Measurements from ENCODE around the gene ICAM5.
"Not testable (repeated sequence)": the region's sequence is repeated elsewhere in the genome, so short reads cannot be mapped to it uniquely, and the experiment has no call there.

Gene ICAM5

GRCh38 chr19:10321417-10321797 is 31.7 kb downstream of the ICAM5 start:
- no peak for DNase-seq

- DNase-seq, result no peak
These were observed 32.4 kb downstream of the ICAM5 start for GRCh38 chr19:10321874-10322835.

GRCh38 chr19:10325732-10326131 is 36.0 kb downstream of the ICAM5 start:
- DNase-seq, result no peak

- no peak for DNase-seq
These were observed 38.0 kb downstream of the ICAM5 start for GRCh38 chr19:10327793-10328192.

- no peak for DNase-seq
These were observed 39.0 kb downstream of the ICAM5 start for GRCh38 chr19:10328558-10329429.

GRCh38 chr19:10329555-10329954 is 39.8 kb downstream of the ICAM5 start:
- no peak for DNase-seq

- DNase-seq, result no peak
These were observed 42.6 kb downstream of the ICAM5 start for GRCh38 chr19:10332158-10332964.

GRCh38 chr19:10332965-10333757 is 43.4 kb downstream of the ICAM5 start, which contains the start of gene RAVER1:
Gene RAVER1 (minus strand): TSS chr19:10333529. CDS start chr19:10333507, 22 bp downstream.
- peak; percentile 98 for DNase-seq

- no peak for DNase-seq
These were observed 44.2 kb downstream of the ICAM5 start for GRCh38 chr19:10333758-10334587.

GRCh38 chr19:10334588-10335351 is 45.0 kb downstream of the ICAM5 start:
- peak; percentile 29 for DNase-seq

- no peak for DNase-seq
These were observed 45.7 kb downstream of the ICAM5 start for GRCh38 chr19:10335352-10335985.

GRCh38 chr19:10336725-10337124 is 47.0 kb downstream of the ICAM5 start:
- DNase-seq, result not testable (repeated sequence)

GRCh38 chr19:10338940-10339339 is 49.2 kb downstream of the ICAM5 start:
- DNase-seq, result no peak

GRCh38 chr19:10339380-10339960 is 49.7 kb downstream of the ICAM5 start, which contains the start of gene ICAM3:
Gene ICAM3 (minus strand): TSS chr19:10339624. CDS start chr19:10339614, 10 bp downstream.
- peak; percentile 61 to 68 for DNase-seq

- DNase-seq, result no peak
These were observed 50.2 kb downstream of the ICAM5 start for GRCh38 chr19:10339977-10340376.

- no peak for DNase-seq
These were observed 53.7 kb downstream of the ICAM5 start for GRCh38 chr19:10343495-10343894.

GRCh38 chr19:10344780-10345179 is 55.0 kb downstream of the ICAM5 start:
- no peak for DNase-seq
